ENCODE measurements around the gene ZNF414. TPM values are rescaled to one million over a fixed set of nuclear protein-coding genes. Genes with fewer than 3 reads are reported as not detected.
A peak's percentile ranks its signal among the peaks of the same experiment; 100 is the strongest.

The ZNF414 gene
- polyA plus RNA-seq, 1 donor (not counting 4 experiments of a cell fraction or from before 2014, with no cell fraction given) = 1.9 TPM

GRCh38 chr19:8506402-8506957 lies 7.5 kb downstream of the ZNF414 start:
- peak overlapping the region; percentile 84 for H2AFZ ChIP-seq (ENCODE audit: control insufficient read depth, low read length)
- no peaks in the 10 kb centered on the region for H4K20me1 ChIP-seq (ENCODE audit: control insufficient read depth, extremely low read depth, insufficient read depth, low read length)
- H3K4me1 ChIP-seq (ENCODE audit: control insufficient read depth, extremely low read depth, insufficient read depth, low read length) = no peaks in the 10 kb centered on the region
- peak overlapping the region; percentile 42 to 69 (median 58) for H3K4me3 ChIP-seq (ENCODE audit: control insufficient read depth in 2 of 3, extremely low read depth in 1 of 3, insufficient read depth in 2 of 3, low read depth in 1 of 3, low read length in 3 of 3)
- FAIRE-seq = no peak
- peak overlapping the region; percentile 57 for H3K9ac ChIP-seq (ENCODE audit: control insufficient read depth, extremely low read depth, insufficient read depth, low read length)
- DNase-seq (ENCODE audit: low read depth, low spot score) = no peak
- H3K79me2 ChIP-seq (ENCODE audit: control insufficient read depth, insufficient read depth, low read length) = no peaks in the 10 kb centered on the region
- no peaks in the 10 kb centered on the region for H3K27me3 ChIP-seq (ENCODE audit: control insufficient read depth, extremely low read depth, insufficient read depth, low read length)
- no peaks in the 10 kb centered on the region for H3K9me1 ChIP-seq (ENCODE audit: control insufficient read depth, extremely low read depth, insufficient read depth, low read length)
- dilution Hi-C loops (cut with MboI; ENCODE audit: extremely low pct_ligation_motif_present, low sequenced_read_pairs) = no loop called here
- H3K36me3 ChIP-seq (ENCODE audit: control insufficient read depth in 2 of 2, extremely low read depth in 1 of 2, insufficient read depth in 2 of 2, low read length in 2 of 2) = peaks cover 0 to 1% of the 10 kb centered on the region in 2 experiments
- TF ChIP-seq CTCF (optimal IDR thresholded peaks at IDR 0.05 in 1 of 3, IDR thresholded peaks at IDR 0.05 in 1 of 3, conservative IDR thresholded peaks at IDR 0.05 in 1 of 3; ENCODE audit: extremely low read depth in 1 of 3, insufficient read depth in 2 of 3, low read length in 3 of 3) = no peak
- no peak for TF ChIP-seq EZH2 (IDR thresholded peaks at IDR 0.05; ENCODE audit: low read length)
- H3K4me2 ChIP-seq (ENCODE audit: control insufficient read depth, extremely low read depth, insufficient read depth, low read depth, low read length) = peak overlapping the region; percentile 87
- H3K9me3 ChIP-seq (ENCODE audit: control insufficient read depth, low read depth, low read length) = no peaks in the 10 kb centered on the region
- H3K27ac ChIP-seq (ENCODE audit: control insufficient read depth, insufficient read depth, low read length) = no peak overlapping the region

- dilution Hi-C loops (cut with MboI; ENCODE audit: extremely low pct_ligation_motif_present, low sequenced_read_pairs) = no loop called here
- DNase-seq (ENCODE audit: low read depth, low spot score) (no peak), FAIRE-seq (no peak)
These were observed 8.1 kb downstream of the ZNF414 start for GRCh38 chr19:8505680-8506401.

More at GRCh38 chr19:8505680-8506401, 8.1 kb downstream of the ZNF414 start:
- peak overlapping the region; percentile 87 for H3K4me2 ChIP-seq (ENCODE audit: control insufficient read depth, extremely low read depth, insufficient read depth, low read depth, low read length)
- H3K79me2 ChIP-seq (ENCODE audit: control insufficient read depth, insufficient read depth, low read length) = no peaks in the 10 kb centered on the region
- H2AFZ ChIP-seq (ENCODE audit: control insufficient read depth, low read length) = peak overlapping the region; percentile 84
- H4K20me1 ChIP-seq (ENCODE audit: control insufficient read depth, extremely low read depth, insufficient read depth, low read length) = no peaks in the 10 kb centered on the region
- H3K9ac ChIP-seq (ENCODE audit: control insufficient read depth, extremely low read depth, insufficient read depth, low read length) = peak overlapping the region; percentile 57
- H3K9me1 ChIP-seq (ENCODE audit: control insufficient read depth, extremely low read depth, insufficient read depth, low read length) = no peaks in the 10 kb centered on the region
- H3K9me3 ChIP-seq (ENCODE audit: control insufficient read depth, low read depth, low read length) = no peaks in the 10 kb centered on the region
- no peak for TF ChIP-seq EZH2 (IDR thresholded peaks at IDR 0.05; ENCODE audit: low read length)
- peak; percentile 70 to 79 (median 77) for TF ChIP-seq CTCF (optimal IDR thresholded peaks at IDR 0.05 in 1 of 3, IDR thresholded peaks at IDR 0.05 in 1 of 3, conservative IDR thresholded peaks at IDR 0.05 in 1 of 3; ENCODE audit: extremely low read depth in 1 of 3, insufficient read depth in 2 of 3, low read length in 3 of 3)
- H3K4me3 ChIP-seq (ENCODE audit: control insufficient read depth in 2 of 3, extremely low read depth in 1 of 3, insufficient read depth in 2 of 3, low read depth in 1 of 3, low read length in 3 of 3) = peak overlapping the region; percentile 42 to 69 (median 58)
- no peaks in the 10 kb centered on the region for H3K4me1 ChIP-seq (ENCODE audit: control insufficient read depth, extremely low read depth, insufficient read depth, low read length)
- peaks cover 0 to 1% of the 10 kb centered on the region in 2 experiments for H3K36me3 ChIP-seq (ENCODE audit: control insufficient read depth in 2 of 2, extremely low read depth in 1 of 2, insufficient read depth in 2 of 2, low read length in 2 of 2)
- no peak overlapping the region for H3K27ac ChIP-seq (ENCODE audit: control insufficient read depth, insufficient read depth, low read length)
- no peaks in the 10 kb centered on the region for H3K27me3 ChIP-seq (ENCODE audit: control insufficient read depth, extremely low read depth, insufficient read depth, low read length)
